Mucosa of descending colon (tissue), 3 donors: ENCODE results near the gene PRSS16. TPM values are rescaled to one million over a fixed set of nuclear protein-coding genes. Genes with fewer than 3 reads are reported as not detected.

Source experiments
- ATAC-seq: fragments of 200-7000 bp; cut with Tn5 transposase; one replicate; pipeline ENCODE4 v1.9.1; 2020; ENCODE audit warnings: mild to moderate bottlenecking, moderate library complexity
- DNase-seq, 3 donors: peaks; one replicate each; pipeline ENCODE4 v3.0.0-alpha.2; 2020
- H3K36me3 ChIP-seq: fragments of 200-600 bp; one replicate; pipeline ENCODE4 v1.8.0; 2021; ENCODE audit warnings: low read depth, mild to moderate bottlenecking
- H3K4me1 ChIP-seq: fragments of 200-600 bp; one replicate; pipeline ENCODE4 v1.8.0; 2021; ENCODE audit warnings: low read depth, mild to moderate bottlenecking
- H3K4me3 ChIP-seq: fragments of 200-600 bp; one replicate; pipeline ENCODE4 v1.8.0; 2021; ENCODE audit warnings: mild to moderate bottlenecking
- H3K9me3 ChIP-seq: fragments of 200-600 bp; one replicate; pipeline ENCODE4 v1.8.0; 2021; ENCODE audit warnings: mild to moderate bottlenecking
- CTCF ChIP-seq: fragments of 200-600 bp; IDR thresholded peaks from one replicate; pipeline ENCODE4 v1.8.0; 2022; ENCODE audit warnings: antibody characterized with exemption, mild to moderate bottlenecking
- intact Hi-C, 2 donors: fragments of 100-400 bp; cut with DNase I in 1 of 2; cut with micrococcal nuclease in 1 of 2; formaldehyde crosslinking; loops; one replicate each; pipeline versions ENCODE4 v1.11.0 to v1.11.1; 2022; cut with DNase I, micrococcal nuclease
- total RNA-seq, 3 donors: library from RNA; stranded (reverse); fragmentation: NEBNext Ultra II Directional in 2 of 3; extraction: Animal tissue kit (Norgen Biotek cat#: 25700) in 2 of 3; gene quantifications; one replicate each; pipeline versions ENCODE4 v1.2.1 to v1.2.4, GENCODE V29; 2021 to 2023
- donor health status: DM: no; HTN: no; CAD: no; lungs with moderate emphysema.
- donor health status: DM: no; HTN: no; CAD: no.
- donor health status: DM: no; HTN: yes; CAD: no.

PRSS16 gene
- total RNA-seq, 3 donors from 2014 or later, result 13.0 to 32.1 (median 22.4) TPM

GRCh38 chr6:27288136-27289044 lies 40.9 kb downstream of the PRSS16 start:
- no peak for DNase-seq
- ATAC-seq, result no peak
- no peaks in the 10 kb centered on the region for H3K4me1 ChIP-seq
- intact Hi-C loops, result no loop called here
- no peaks in the 10 kb centered on the region for H3K9me3 ChIP-seq
- H3K36me3 ChIP-seq, result no peaks in the 10 kb centered on the region
- no peak overlapping the region for H3K4me3 ChIP-seq
- no peak for TF ChIP-seq CTCF

- DNase-seq (no peak), ATAC-seq (no peak)
- Histone ChIP-seq H3K4me1 (no peaks in the 10 kb centered on the region), H3K4me3 (no peak overlapping the region), H3K36me3 (no peaks in the 10 kb centered on the region), H3K9me3 (no peaks in the 10 kb centered on the region)
- intact Hi-C loops, result no loop called here
- no peak for TF ChIP-seq CTCF
Observed at GRCh38 chr6:27290065-27290849, 42.8 kb downstream of the PRSS16 start.

- TF ChIP-seq CTCF, result no peak
- ATAC-seq (no peak), DNase-seq (no peak)
- Histone ChIP-seq H3K4me3 (no peak overlapping the region), H3K36me3 (no peaks in the 10 kb centered on the region), H3K9me3 (no peaks in the 10 kb centered on the region), H3K4me1 (no peaks in the 10 kb centered on the region)
- intact Hi-C loops, result no loop called here
Observed at GRCh38 chr6:27290850-27291208, 43.3 kb downstream of the PRSS16 start.

- no peaks in the 10 kb centered on the region for H3K4me1 ChIP-seq
- no peaks in the 10 kb centered on the region for H3K9me3 ChIP-seq
- TF ChIP-seq CTCF, result no peak
- no peak overlapping the region for H3K4me3 ChIP-seq
- no peaks in the 10 kb centered on the region for H3K36me3 ChIP-seq
- no peak for ATAC-seq
- no peak for DNase-seq
- intact Hi-C loops, result no loop called here
Observed at GRCh38 chr6:27293436-27294098, 46.1 kb downstream of the PRSS16 start.

GRCh38 chr6:27294409-27294808 lies 46.9 kb downstream of the PRSS16 start:
- H3K9me3 ChIP-seq, result no peaks in the 10 kb centered on the region
- H3K4me3 ChIP-seq, result no peak overlapping the region
- no peak for ATAC-seq
- no peak for TF ChIP-seq CTCF
- intact Hi-C loops, result no loop called here
- no peaks in the 10 kb centered on the region for H3K4me1 ChIP-seq
- no peak for DNase-seq
- H3K36me3 ChIP-seq, result no peaks in the 10 kb centered on the region
